ENCODE data around the gene THBS1. TPM values are rescaled to one million over a fixed set of nuclear protein-coding genes. Genes with fewer than 3 reads are reported as not detected.

The THBS1 gene
- total and polyA plus RNA-seq, 3 experiments from 2014 or later: 0.72 to 6.9 (median 6.6) TPM

- Histone ChIP-seq H3K27ac (ENCODE audit: low read depth, low read length) (no peak overlapping the region), H3K27me3 (ENCODE audit: insufficient read depth, low read length, poor library complexity, severe bottlenecking) (peaks cover 7% of the 10 kb centered on the region), H3K9me3 (ENCODE audit: low read length) (no peaks in the 10 kb centered on the region), H3K36me3 (ENCODE audit: insufficient read depth, low read length) (no peaks in the 10 kb centered on the region), H3K4me1 (ENCODE audit: insufficient read depth, low read length) (peaks cover 6% of the 10 kb centered on the region), H3K4me3 (ENCODE audit: low read length) (no peak overlapping the region)
- CTCF ChIA-PET: interaction anchor here (1.2 to 11.2 kb wide), 7 partner anchors 10 to 174 kb away, joined by 3 to 116 read pairs (median 5); no protein-coding TSS in a partner anchor
- Mint-ChIP-seq H3K9me3 (no peaks in the 10 kb centered on the region), H3K27me3 (peaks cover 7 to 23% of the 10 kb centered on the region in 2 donors), H3K4me1 (peaks cover 24 to 46% (median 35%) of the 10 kb centered on the region in 3 donors), H3K27ac (peak overlapping the region in 1 of 8 donors; percentile 63), H3K4me3 (peak overlapping the region in 1 of 7 donors; percentile 24), H3K36me3 (peaks cover 0 to 2% (median 0%) of the 10 kb centered on the region in 3 donors)
- DNase-seq: no peak
- POLR2A ChIA-PET: no interaction called here
Observed at GRCh38 chr15:39583596-39584265, 2.9 kb downstream of the THBS1 start.

DNA sequence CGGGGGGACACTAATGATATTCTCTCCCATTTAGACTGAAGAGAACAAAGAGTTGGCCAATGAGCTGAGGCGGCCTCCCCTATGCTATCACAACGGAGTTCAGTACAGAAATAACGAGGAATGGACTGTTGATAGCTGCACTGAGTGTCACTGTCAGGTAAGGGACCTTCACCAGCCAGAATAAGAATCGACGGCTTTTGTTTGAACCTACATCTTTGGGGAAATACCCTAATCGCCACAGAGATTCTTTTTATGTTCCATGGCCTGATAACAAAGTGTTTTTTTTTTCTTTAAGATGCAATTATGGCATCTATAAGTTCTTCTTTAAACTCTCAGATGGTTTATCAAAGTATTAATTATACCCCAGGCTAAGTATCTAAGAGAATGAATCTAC is 3.4 kb downstream of the THBS1 start:
- H3K27ac ChIP-seq (ENCODE audit: low read depth, low read length): no peak overlapping the region
- peaks cover 7% of the 10 kb centered on the region for H3K27me3 ChIP-seq (ENCODE audit: insufficient read depth, low read length, poor library complexity, severe bottlenecking)
- POLR2A ChIA-PET: no interaction called here
- no peak overlapping the region for H3K4me3 ChIP-seq (ENCODE audit: low read length)
- Mint-ChIP-seq H3K4me1 (peaks cover 24 to 44% (median 35%) of the 10 kb centered on the region in 3 donors), H3K27ac (peak overlapping the region in 1 of 8 donors; percentile 23), H3K9me3 (no peaks in the 10 kb centered on the region), H3K27me3 (peaks cover 7 to 18% of the 10 kb centered on the region in 2 donors), H3K4me3 (peak overlapping the region in 1 of 7 donors; percentile 24), H3K36me3 (peaks cover 0 to 8% (median 0%) of the 10 kb centered on the region in 3 donors)
- H3K36me3 ChIP-seq (ENCODE audit: insufficient read depth, low read length): no peaks in the 10 kb centered on the region
- peaks cover 6% of the 10 kb centered on the region for H3K4me1 ChIP-seq (ENCODE audit: insufficient read depth, low read length)
- CTCF ChIA-PET: interaction anchor here (1.2 to 11.2 kb wide), 3 partner anchors 9 to 173 kb away, joined by 4 to 116 read pairs (median 14); no protein-coding TSS in a partner anchor
- DNase-seq: no peak
- no peaks in the 10 kb centered on the region for H3K9me3 ChIP-seq (ENCODE audit: low read length)

DNA sequence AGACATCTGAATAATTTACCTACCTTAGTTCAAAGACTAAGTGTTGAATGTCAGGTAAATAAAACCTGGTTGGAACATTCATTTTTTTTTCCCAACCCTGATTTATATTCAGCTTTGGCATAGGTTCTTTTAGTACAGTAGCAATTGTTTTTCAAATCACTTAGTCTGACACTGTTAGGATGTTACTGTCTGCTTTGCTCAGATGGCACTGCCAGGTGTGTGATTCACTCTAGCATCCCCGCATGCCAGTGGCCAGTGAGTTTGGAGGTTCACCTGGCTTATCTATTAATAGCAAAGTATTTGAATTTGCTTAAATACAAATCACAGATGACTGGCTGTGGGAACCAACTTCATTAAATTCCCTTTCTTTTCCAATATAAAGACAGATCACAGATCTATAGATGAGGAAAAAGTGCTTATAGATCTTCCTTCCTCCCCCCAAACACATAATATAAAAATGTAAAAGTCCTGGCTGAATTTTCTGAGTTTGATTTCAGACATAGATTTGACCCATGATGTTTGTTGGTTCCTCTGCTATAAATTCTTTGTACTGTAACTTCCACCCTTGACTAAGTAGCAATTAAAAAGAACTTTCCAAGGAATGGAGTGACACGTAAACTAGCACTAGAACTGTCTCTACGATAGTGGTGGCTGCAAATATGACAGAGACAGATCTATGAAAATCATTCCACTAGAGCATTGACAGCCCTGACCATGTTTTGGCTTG is 3.9 kb downstream of the THBS1 start:
- POLR2A ChIA-PET: no interaction called here
- Histone ChIP-seq H3K36me3 (ENCODE audit: insufficient read depth, low read length) (no peaks in the 10 kb centered on the region), H3K4me3 (ENCODE audit: low read length) (no peak overlapping the region), H3K9me3 (ENCODE audit: low read length) (no peaks in the 10 kb centered on the region), H3K27ac (ENCODE audit: low read depth, low read length) (no peak overlapping the region), H3K27me3 (ENCODE audit: insufficient read depth, low read length, poor library complexity, severe bottlenecking) (peaks cover 7% of the 10 kb centered on the region), H3K4me1 (ENCODE audit: insufficient read depth, low read length) (peaks cover 3% of the 10 kb centered on the region)
- Mint-ChIP-seq H3K9me3 (no peaks in the 10 kb centered on the region), H3K4me3 (peak overlapping the region in 1 of 7 donors; percentile 24), H3K4me1 (peaks cover 20 to 39% (median 32%) of the 10 kb centered on the region in 3 donors), H3K27me3 (peaks cover 5 to 14% of the 10 kb centered on the region in 2 donors), H3K36me3 (peaks cover 0 to 10% (median 0%) of the 10 kb centered on the region in 3 donors), H3K27ac (peak overlapping the region in 7 of 8 donors; percentile 11 to 68 (median 24))
- DNase-seq: no peak
- CTCF ChIA-PET: interaction anchor here (1.0 to 11.2 kb wide), 6 partner anchors 9 to 173 kb away, joined by 4 to 116 read pairs (median 6); no protein-coding TSS in a partner anchor

DNA sequence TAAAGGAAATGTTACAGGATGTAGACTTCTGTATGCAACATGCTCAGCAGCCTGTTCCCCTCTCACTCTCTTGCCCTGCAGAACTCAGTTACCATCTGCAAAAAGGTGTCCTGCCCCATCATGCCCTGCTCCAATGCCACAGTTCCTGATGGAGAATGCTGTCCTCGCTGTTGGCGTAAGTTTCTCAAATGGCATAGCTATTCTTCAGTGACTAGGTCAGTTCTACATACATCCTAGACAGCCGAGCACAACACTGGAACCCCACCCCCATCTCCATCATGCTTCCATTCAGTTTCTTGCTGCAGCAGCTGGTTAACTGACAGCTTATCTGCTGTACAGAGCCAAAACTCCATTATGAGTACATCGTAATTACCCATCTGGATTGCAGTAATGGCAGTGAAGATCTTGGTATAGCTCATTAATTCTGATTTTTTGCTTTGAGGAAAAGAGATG is 4.5 kb downstream of the THBS1 start:
- POLR2A ChIA-PET: no interaction called here
- H3K36me3 Mint-ChIP-seq: peaks cover 0 to 13% (median 0%) of the 10 kb centered on the region in 3 donors
- H3K4me3 Mint-ChIP-seq: no peak overlapping the region

GRCh38 chr15:39585871-39586301 is 5.0 kb downstream of the THBS1 start:
- Histone ChIP-seq H3K36me3 (ENCODE audit: insufficient read depth, low read length) (no peaks in the 10 kb centered on the region), H3K27ac (ENCODE audit: low read depth, low read length) (no peak overlapping the region), H3K27me3 (ENCODE audit: insufficient read depth, low read length, poor library complexity, severe bottlenecking) (peaks cover 7% of the 10 kb centered on the region), H3K4me1 (ENCODE audit: insufficient read depth, low read length) (no peaks in the 10 kb centered on the region), H3K4me3 (ENCODE audit: low read length) (no peak overlapping the region), H3K9me3 (ENCODE audit: low read length) (no peaks in the 10 kb centered on the region)
- Mint-ChIP-seq H3K4me3 (no peak overlapping the region), H3K27ac (peak overlapping the region in 1 of 8 donors; percentile 9), H3K9me3 (no peaks in the 10 kb centered on the region), H3K4me1 (peaks cover 17 to 35% (median 30%) of the 10 kb centered on the region in 3 donors), H3K36me3 (peaks cover 0 to 15% (median under 1%) of the 10 kb centered on the region in 3 donors), H3K27me3 (peaks cover 4 to 12% of the 10 kb centered on the region in 2 donors)
- no peak for DNase-seq
- POLR2A ChIA-PET: no interaction called here
- CTCF ChIA-PET: interaction anchor here (1.0 to 11.2 kb wide), 4 partner anchors 8 to 171 kb away, joined by 4 to 116 read pairs (median 6); no protein-coding TSS in a partner anchor

More for the DNA sequence above, 4.5 kb downstream of the THBS1 start:
- DNase-seq: no peak
- H3K27me3 Mint-ChIP-seq: peaks cover 4 to 12% of the 10 kb centered on the region in 2 donors
- Histone ChIP-seq H3K27ac (ENCODE audit: low read depth, low read length) (no peak overlapping the region), H3K27me3 (ENCODE audit: insufficient read depth, low read length, poor library complexity, severe bottlenecking) (peaks cover 7% of the 10 kb centered on the region), H3K4me1 (ENCODE audit: insufficient read depth, low read length) (no peaks in the 10 kb centered on the region), H3K9me3 (ENCODE audit: low read length) (no peaks in the 10 kb centered on the region), H3K36me3 (ENCODE audit: insufficient read depth, low read length) (no peaks in the 10 kb centered on the region), H3K4me3 (ENCODE audit: low read length) (no peak overlapping the region)
- peaks cover 17 to 35% (median 30%) of the 10 kb centered on the region in 3 donors for H3K4me1 Mint-ChIP-seq
- CTCF ChIA-PET: interaction anchor here (1.0 to 11.2 kb wide), 4 partner anchors 8 to 172 kb away, joined by 4 to 116 read pairs (median 6); no protein-coding TSS in a partner anchor
- H3K9me3 Mint-ChIP-seq: no peaks in the 10 kb centered on the region
- H3K27ac Mint-ChIP-seq: peak overlapping the region in 4 of 8 donors; percentile 11 to 68 (median 19)

DNA sequence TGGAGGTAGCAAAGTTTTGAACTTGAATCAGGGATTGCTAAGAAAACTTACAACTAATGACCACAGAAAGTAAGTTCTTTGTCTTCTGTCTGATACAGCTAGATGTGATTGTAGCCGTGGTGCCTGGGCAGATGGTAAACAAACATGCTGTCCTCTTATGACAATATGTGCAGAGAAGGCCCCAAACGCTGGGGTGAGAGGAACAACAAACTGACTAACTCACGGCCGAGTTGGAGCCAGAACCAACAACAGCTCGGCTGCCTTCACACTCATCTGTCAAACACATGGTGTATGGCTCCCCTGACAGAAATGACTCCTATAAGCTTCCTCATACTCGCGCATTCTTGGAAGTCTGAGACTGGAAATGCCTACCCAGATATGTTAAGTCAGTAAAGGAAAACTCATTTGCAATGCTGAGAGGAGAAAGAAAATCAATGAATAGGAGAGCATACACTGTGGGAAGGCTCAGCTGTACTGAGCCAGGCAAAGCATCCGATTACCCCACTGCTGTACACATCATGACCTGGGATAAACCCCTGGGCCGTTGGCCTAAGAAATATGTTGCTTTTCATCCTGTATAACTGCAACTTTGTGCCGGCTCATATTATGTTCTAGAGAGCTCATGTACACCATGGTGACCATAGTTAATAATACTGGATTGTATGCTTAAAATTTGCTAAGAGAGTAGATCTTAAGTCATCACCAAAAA is 5.7 kb downstream of the THBS1 start:
- ChIA-PET POLR2A (no interaction called here), CTCF (interaction anchor here (2.0 to 11.2 kb wide), 2 partner anchors 39 to 171 kb away, joined by 6 to 116 read pairs; no protein-coding TSS in a partner anchor)
- peak overlapping the region in 1 of 8 donors; percentile 9 for H3K27ac Mint-ChIP-seq

GRCh38 chr15:39587096-39587721 is 6.3 kb downstream of the THBS1 start:
- Histone ChIP-seq H3K36me3 (ENCODE audit: insufficient read depth, low read length) (no peaks in the 10 kb centered on the region), H3K4me1 (ENCODE audit: insufficient read depth, low read length) (no peaks in the 10 kb centered on the region), H3K9me3 (ENCODE audit: low read length) (no peaks in the 10 kb centered on the region), H3K4me3 (ENCODE audit: low read length) (no peak overlapping the region), H3K27me3 (ENCODE audit: insufficient read depth, low read length, poor library complexity, severe bottlenecking) (no peaks in the 10 kb centered on the region), H3K27ac (ENCODE audit: low read depth, low read length) (no peak overlapping the region)
- H3K4me3 Mint-ChIP-seq: no peak overlapping the region
- H3K36me3 Mint-ChIP-seq: peaks cover 2 to 24% (median 5%) of the 10 kb centered on the region in 3 donors
- ChIA-PET CTCF (interaction anchor here (2.0 to 11.2 kb wide), 2 partner anchors 38 to 170 kb away, joined by 6 to 116 read pairs; no protein-coding TSS in a partner anchor), POLR2A (no interaction called here)
- no peak overlapping the region for H3K27ac Mint-ChIP-seq
- H3K4me1 Mint-ChIP-seq: peaks cover 10 to 23% (median 20%) of the 10 kb centered on the region in 3 donors
- peaks cover 0 to 2% of the 10 kb centered on the region in 2 donors for H3K27me3 Mint-ChIP-seq
- DNase-seq: no peak
- no peaks in the 10 kb centered on the region for H3K9me3 Mint-ChIP-seq

More for the DNA sequence above, 5.7 kb downstream of the THBS1 start:
- no peaks in the 10 kb centered on the region for H3K4me1 ChIP-seq (ENCODE audit: insufficient read depth, low read length)
- H3K36me3 ChIP-seq (ENCODE audit: insufficient read depth, low read length): no peaks in the 10 kb centered on the region
- Mint-ChIP-seq H3K4me3 (no peak overlapping the region), H3K4me1 (peaks cover 13 to 29% (median 24%) of the 10 kb centered on the region in 3 donors), H3K27me3 (peaks cover 0 to 6% of the 10 kb centered on the region in 2 donors), H3K9me3 (no peaks in the 10 kb centered on the region), H3K36me3 (peaks cover 2 to 21% (median 5%) of the 10 kb centered on the region in 3 donors)
- no peak for DNase-seq
- no peaks in the 10 kb centered on the region for H3K9me3 ChIP-seq (ENCODE audit: low read length)
- peaks cover 4% of the 10 kb centered on the region for H3K27me3 ChIP-seq (ENCODE audit: insufficient read depth, low read length, poor library complexity, severe bottlenecking)
- no peak overlapping the region for H3K27ac ChIP-seq (ENCODE audit: low read depth, low read length)
- no peak overlapping the region for H3K4me3 ChIP-seq (ENCODE audit: low read length)
